ENCODE results near the gene TBC1D22B.

GRCh38 chr6:37347670-37348111, 90.1 kb downstream of the TBC1D22B start:
- TF ChIP-seq EZH2phosphoT487 (IDR thresholded peaks at IDR 0.05; ENCODE audit: insufficient read depth, low read depth) (no peak), EZH2 (IDR thresholded peaks at IDR 0.05; ENCODE audit: insufficient read depth, poor library complexity, severe bottlenecking) (no peak)
